HEK293 (cell line): ENCODE measurements around the gene ART1.

Source experiments
- REPIN1 ChIP-seq: fragments of 450-650 bp; formaldehyde crosslinking; IDR thresholded peaks from 2 replicates; pipeline ENCODE4 v1.5.1; 2017; ENCODE audit warnings: missing biosample characterization, missing genetic modification characterization, low read depth
- ZNF274 ChIP-seq, 2 experiments: fragments of 200-500 bp in 1 of 2; fragments of 450-650 bp in 1 of 2; sonication (Bioruptor generic) in 1 of 2; formaldehyde crosslinking in 1 of 2; IDR thresholded peaks; 2 replicates each; pipeline versions ENCODE4 v1.5.1 to v1.6.1; 2014 to 2016; ENCODE audit warnings: borderline replicate concordance in 1 of 2, inconsistent platforms in 1 of 2, low read length in 1 of 2, missing biosample characterization in 1 of 2, missing genetic modification characterization in 1 of 2
- TF ChIP-seq, protein P1 (sequence below): fragments of 450-650 bp; formaldehyde crosslinking; IDR thresholded peaks from 2 replicates; pipeline ENCODE4 v1.5.1; 2016; ENCODE audit warnings: missing biosample characterization, missing genetic modification characterization

DNA sequence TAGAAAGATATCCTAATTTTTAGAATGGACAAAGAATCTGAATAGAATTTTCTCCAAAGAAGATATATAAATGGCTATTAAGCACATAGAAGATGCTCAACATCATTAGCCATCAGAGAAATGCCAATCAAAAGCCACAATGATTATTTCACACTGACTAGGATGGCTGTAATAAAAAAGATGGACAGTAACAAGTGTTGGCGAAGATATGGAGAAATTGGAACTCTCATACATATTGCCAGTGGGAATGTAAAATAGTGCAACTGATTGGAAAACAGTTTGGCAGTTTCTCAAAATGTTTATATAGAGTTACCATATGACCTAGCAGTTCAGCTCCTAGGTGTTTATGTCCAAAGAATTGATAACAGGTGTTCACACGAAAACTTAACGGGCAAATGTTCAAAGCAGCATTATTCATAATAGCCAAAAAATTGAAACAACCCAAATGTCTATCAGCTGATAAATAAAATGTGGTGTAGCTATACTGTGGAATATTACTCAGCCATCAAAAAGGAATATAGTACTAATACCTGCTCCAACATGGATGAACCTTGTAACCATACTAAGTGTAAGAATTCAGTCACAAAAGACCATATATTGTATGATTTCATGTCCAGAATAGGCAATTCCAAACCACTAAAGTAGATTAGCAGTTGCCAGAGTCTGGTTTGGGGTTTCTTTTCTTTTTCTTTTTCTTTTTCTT, 32.8 kb upstream of the ART1 start:
- TF ChIP-seq, protein P1, sequence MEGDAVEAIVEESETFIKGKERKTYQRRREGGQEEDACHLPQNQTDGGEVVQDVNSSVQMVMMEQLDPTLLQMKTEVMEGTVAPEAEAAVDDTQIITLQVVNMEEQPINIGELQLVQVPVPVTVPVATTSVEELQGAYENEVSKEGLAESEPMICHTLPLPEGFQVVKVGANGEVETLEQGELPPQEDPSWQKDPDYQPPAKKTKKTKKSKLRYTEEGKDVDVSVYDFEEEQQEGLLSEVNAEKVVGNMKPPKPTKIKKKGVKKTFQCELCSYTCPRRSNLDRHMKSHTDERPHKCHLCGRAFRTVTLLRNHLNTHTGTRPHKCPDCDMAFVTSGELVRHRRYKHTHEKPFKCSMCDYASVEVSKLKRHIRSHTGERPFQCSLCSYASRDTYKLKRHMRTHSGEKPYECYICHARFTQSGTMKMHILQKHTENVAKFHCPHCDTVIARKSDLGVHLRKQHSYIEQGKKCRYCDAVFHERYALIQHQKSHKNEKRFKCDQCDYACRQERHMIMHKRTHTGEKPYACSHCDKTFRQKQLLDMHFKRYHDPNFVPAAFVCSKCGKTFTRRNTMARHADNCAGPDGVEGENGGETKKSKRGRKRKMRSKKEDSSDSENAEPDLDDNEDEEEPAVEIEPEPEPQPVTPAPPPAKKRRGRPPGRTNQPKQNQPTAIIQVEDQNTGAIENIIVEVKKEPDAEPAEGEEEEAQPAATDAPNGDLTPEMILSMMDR (tag by site-specific recombination): no peak
- TF ChIP-seq REPIN1 (no peak), ZNF274 (IDR thresholded peaks at IDR 0.05; ENCODE audit: low read length) (no peak), ZNF274 (tag by site-specific recombination; IDR thresholded peaks at IDR 0.05; ENCODE audit: borderline replicate concordance) (no peak)
